Superior temporal gyrus (tissue), 1 donor: Measurements from ENCODE around the gene RAD23B.
A peak's percentile ranks its signal among the peaks of the same experiment; 100 is the strongest.
"Not testable (repeated sequence)": the region's sequence is repeated elsewhere in the genome, so short reads cannot be mapped to it uniquely, and the experiment has no call there.

ENCODE experiments used
- DNase-seq: peaks from one replicate; pipeline ENCODE4 v3.0.0-alpha.2; 2016; ENCODE audit errors: extremely low spot score

Gene RAD23B

DNA sequence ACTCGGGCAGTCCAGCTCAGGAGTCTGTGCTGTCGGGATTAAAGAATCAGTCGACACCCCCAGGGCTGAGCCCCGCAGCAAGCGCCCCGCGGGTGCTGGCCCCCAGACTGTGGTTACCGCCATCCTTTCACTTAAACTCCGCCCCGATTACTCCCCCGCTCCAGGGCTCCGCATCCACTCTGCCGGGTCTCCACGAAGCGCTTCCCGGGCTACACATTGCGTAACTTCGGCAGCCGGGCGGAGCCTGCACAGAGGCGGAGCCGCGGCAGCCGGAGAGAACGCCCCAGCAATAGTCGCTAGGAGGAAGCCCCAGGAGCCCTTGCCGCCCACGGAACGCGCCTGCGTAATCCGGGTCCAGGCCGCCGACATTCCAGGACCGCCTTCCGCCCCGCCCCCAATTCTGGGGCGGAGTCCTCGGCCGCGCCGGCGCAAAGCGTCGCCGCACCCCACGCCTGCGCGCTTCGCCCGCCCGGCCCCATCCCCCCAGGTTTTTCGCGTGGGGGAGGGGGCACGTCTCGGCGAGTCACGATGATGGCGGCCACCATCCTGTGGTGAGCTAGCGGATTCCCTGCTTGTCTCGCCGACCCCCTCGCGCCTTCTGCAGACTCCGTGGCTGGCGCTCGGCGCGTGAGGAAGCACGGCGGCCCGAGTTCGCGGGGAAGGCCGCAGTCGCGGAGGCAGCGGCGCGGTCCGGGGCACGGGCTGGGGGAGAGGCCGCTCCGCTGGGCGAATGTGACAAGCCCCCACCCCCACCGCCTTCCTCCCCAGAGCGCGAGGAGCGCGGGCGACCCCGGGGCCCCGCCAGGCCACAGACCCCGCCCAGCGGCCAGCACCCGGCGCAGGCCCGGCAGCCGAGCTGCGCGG, at the start of gene RAD23B:
Gene RAD23B (plus strand): TSS at position 521 of the 864 bp plus-strand sequence. CDS start 351 bp downstream, outside the sequence.
- peak; percentile 98 for DNase-seq

GRCh38 chr9:107235765-107236442, 47.2 kb upstream of the RAD23B start:
- DNase-seq = no peak

DNA sequence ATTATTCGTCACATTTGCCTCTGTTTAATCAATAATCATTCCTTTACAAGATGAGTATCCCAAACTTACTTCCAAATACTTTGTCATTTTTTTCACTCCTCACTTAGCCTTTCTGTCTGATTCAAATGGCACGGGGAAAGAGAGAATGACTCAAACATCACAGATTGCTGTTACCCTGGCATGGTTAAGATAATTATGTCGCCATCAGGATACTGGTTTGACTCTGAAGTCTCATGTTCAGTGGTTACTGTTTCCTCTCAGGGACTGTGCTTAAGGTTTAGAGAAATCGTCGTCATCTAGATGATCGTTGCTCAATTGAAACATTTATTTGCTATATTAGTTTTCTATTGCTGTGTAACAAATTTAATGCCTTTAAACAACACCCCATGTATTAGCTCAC, 45.2 kb upstream of the RAD23B start:
- no peak for DNase-seq

GRCh38 chr9:107239474-107239873, 43.6 kb upstream of the RAD23B start:
- DNase-seq = peak; percentile 23

DNA sequence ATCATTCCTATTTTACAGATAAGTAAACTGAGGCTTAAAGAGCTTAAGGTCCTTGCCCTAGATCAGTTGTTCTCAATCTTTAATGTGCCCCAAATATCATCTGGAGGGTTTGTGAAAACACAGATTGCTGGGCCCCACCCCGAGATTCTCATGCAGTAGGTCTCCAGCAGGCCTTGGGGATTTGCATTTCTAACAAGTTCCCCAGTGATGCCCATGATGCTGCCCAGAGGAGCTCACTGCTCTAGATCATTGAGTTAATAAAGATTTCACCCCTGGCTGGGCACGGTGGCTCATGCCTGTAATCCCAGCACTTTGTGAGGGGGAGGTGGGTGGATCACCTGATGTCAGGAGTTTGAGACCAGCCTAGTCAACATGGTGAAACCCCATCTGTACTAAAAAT, 42.8 kb upstream of the RAD23B start:
- DNase-seq = no peak

DNA sequence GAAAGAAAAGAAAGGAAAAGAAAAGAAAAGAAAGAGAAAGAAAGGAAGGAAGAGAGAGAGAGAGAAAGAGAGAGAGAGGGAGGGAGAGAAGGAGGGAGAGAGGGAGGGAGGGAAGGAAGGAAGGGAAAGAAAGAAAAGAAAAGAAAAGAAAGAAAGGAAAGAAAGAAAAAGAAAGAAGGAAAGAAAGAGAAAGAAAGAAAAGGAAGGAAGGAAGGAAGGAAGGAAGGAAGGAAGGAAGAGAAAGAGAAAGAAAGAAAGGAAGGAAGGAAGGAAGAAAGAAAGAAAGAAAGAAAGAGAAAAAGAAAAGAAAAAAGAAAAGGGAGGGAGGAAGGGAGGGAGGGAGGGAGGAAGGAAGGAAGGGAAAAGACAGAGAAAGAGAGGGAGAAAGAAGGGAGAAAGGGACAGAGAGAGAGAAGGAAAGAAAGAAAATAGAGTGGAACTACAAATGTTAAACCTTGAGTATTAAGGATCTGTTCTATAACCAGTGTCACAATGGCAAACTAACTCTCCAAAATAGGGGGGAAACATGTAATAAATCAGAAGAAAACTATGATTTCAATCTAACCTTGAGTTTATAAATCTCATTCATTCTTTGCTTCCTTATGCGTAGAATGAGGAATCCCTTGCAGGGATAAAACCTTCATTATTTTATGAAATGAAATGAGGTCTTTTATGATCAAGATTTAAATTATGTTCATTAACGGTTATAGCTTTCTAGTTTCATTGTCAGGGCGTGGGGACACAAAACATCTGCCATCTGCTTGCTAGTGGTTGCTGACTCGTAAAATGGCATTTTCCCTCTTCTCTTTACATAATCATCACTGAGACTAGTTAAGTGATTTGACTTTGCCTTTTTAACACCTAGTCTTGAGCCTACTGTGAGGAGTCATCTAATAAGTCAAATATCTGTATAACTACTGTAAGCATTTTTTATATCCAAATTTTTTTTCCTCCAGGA, 40.7 kb upstream of the RAD23B start:
- no peak for DNase-seq

DNA sequence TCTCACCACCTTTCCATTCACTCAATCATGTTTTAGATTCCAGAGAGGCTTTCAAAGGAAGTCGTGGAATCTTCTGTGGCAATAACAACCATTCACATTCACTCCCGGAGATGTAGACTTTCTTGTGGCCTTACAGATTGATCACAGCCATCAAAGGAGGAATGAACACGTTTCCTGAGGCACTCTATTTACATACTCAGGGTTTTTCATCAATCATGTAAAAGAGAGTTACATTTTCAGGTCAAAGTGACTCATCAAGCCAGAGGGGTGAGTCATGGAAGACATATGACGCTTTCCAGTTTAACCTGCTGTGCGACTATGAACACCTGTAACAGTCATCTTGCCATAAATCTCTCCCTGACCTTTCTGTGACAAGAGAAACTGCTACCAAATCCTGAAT, 39.3 kb upstream of the RAD23B start:
- no peak for DNase-seq

GRCh38 chr9:107246259-107247254, 36.5 kb upstream of the RAD23B start:
- no peak for DNase-seq

DNA sequence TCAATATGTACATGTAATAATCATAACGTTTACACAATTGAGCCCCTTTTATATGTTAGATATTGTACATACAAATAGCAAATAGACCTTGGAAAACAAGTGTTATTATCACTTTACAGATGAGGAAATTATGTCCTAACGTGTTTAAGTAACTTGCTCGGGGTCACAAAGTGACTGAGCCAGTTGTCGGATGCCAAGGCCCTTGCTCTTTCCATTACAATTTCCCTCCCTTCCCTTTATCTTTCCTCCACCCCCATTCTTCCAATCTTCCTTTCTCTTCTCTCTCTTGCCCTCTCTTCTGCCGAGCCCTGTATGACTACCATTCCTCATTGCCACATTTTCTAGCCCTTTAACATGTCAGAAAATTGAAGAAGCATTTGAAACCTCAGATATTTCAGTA, 34.4 kb upstream of the RAD23B start:
- no peak for DNase-seq

- no peak for DNase-seq
Measured at GRCh38 chr9:107249131-107249533, 33.9 kb upstream of the RAD23B start.

DNA sequence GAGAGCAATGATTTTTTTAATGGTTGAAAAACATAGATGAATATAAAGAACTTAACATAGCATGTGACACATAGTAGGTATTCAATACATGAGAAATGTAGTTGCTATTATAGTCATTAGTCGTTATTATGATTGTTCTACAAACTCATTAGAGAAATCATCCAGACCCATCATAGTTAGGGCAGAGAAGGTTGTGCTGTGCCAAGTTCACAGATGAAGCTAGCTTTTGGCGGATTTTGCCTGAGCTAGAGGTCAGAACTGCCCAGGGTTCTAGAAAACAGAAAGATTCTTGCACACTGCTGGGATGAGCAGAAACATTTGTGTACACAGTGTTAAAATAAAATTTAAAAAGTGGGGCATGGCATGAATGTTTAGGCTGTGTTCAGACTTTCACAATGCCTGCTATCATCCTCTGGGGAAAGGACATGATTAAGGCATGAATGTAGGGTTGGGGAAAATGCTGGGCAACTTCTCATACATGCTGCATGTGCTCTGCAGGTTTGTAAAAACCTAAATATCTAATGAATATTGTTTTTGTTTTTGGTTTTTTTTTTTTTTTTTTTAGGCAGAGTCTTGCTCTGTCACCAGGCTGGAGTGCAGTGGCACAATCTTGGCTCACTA, 33.3 kb upstream of the RAD23B start:
- DNase-seq = no peak

DNA sequence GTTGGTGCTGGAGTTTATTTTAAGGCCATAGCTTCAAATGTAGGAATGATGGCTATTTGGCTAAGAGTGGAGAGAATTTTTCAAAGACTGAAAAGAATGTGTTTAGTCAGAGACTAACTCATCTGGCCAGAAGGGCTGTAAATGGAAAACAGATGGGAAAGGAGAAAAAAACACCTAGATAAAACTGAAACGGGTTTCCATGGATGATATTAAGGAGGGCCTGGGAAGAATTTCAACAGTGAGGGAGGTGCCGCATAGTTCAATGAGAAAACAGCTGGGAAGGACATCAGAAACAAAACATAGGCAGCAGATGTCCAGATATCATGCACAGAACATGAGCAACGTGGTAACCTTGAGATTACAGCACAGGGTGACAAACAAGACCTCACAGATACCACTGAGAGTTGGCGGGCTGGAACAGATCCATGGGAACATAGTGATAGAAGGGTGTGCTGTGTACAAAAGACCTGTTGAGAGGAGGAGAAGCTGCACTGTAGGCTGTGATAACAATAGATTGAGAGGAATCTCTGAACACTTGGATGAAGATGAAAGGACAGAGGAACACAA, 31.2 kb upstream of the RAD23B start:
- no peak for DNase-seq

DNA sequence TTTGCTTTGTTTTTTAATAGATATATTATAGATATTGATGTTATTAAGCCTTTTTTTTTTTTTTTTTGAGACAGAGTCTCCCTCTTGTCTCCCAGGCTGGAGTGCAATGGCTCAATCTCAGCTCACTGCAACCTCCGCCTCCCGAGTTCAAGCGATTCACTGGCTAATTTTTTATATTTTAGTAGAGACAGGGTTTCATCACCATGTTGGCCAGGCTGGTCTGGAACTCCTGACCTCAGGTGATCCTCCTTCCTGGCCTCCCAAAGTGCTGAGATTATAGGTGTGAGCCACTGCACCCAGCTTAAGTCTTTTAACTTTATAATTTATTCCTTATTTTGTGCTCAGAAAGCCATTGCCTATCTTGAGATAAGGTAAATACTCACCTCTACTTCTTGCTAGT, 24.2 kb upstream of the RAD23B start:
- DNase-seq = no peak

DNA sequence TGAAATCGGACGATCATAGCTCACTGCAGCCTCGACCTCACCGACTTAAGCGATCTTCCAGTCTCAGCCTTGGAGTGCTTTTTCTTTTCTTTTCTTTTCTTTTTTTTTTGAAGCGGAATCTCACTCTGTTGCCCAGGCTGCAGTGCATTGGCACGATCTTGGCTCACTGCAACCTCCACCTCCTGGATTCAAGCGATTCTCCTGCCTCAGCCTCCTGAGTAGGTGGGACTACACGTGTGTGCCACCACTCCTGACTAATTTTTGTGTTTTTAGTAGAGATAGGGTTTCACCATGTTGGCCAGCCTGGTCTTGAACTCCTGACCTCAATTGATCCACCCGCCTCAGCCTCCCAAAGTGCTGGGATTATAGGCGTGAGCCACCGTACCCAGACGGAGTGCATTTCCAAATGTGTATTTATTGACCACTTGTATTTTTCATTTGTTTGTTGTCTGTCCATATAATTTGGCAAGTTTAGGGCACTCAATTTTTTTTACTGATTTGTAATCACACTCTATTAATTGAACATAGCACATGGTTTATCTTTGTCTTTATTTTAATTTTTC, 23.2 kb upstream of the RAD23B start:
- DNase-seq = not testable (repeated sequence)

- no peak for DNase-seq
Measured at GRCh38 chr9:107260437-107261081, 22.5 kb upstream of the RAD23B start.

GRCh38 chr9:107261106-107261505, 22.0 kb upstream of the RAD23B start:
- no peak for DNase-seq

DNA sequence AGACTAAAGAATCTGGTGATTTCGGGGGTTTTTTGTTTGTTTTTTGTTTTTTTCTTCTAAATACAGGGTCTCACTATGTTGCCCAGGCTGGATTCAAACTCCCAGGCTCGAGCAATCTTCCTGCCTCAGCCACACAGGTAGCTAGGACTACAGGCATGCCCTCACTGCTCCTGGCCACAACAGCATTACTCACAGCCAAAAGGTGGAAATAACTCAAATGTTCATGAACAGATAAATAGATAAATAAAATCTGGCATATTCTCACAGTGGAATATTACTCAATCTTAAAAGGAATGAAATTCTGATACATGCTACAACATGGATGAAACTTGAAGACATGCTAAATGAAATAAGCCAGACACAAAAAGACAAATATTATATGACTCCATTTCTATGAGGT, 19.8 kb upstream of the RAD23B start:
- no peak for DNase-seq

DNA sequence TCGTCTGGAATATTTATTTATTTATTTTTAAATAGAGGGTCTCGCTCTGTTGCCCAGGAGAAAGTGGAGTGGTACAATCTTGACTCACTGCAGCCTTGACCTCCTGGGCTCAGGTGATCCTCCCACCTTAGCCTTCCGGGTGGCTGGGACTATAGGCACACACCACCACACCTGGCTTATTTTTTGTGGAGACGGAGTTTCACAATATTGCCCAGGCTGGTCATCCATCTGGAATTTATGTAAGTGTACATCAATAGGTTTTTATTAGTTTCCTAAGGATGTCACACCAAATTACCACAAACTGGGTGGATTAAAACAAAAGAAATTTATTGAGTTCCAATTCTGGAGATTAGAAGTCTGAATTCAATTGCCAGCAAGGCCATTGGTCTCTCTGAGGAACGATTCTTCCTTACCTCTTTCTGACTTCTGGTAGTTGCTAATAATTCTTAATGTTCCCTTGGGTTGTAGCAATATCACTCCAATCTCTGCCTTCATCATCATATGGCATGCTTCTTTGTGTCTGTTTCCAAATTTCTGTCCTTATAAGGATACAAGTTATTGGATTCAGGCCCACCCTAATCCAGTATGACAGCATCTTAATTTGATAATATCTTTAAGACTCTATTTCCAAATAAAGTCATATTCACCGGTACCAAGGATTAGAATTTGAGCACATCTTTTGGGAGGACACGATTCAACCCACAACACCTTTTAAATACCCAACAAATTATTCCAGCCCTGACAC, 16.3 kb upstream of the RAD23B start:
- no peak for DNase-seq
